Lung (tissue), 12 donors: ENCODE measurements around the gene ULK4. TPM values are rescaled to one million over a fixed set of nuclear protein-coding genes. Genes with fewer than 3 reads are reported as not detected.

Source experiments
- ATAC-seq: fragments of 200-7000 bp; cut with Tn5 transposase; one replicate; pipeline ENCODE4 v1.9.1; 2020; ENCODE audit warnings: moderate number of reproducible peaks; ENCODE audit not compliant: insufficient read depth, low FRiP score
- DNase-seq, 3 donors: peaks; one replicate each; pipeline ENCODE4 v3.0.0-alpha.2; 2013 to 2017
- H3K27ac ChIP-seq, 2 donors: one replicate each; pipeline ENCODE4 v1.5.1; 2013; ENCODE audit warnings: mild to moderate bottlenecking in 2 of 2, moderate library complexity in 2 of 2, control low read depth in 1 of 2, inconsistent platforms in 1 of 2, low read depth in 1 of 2, low read length in 1 of 2
- H3K27me3 ChIP-seq, 3 donors: one replicate each; pipeline ENCODE4 v1.5.1; 2013; ENCODE audit warnings: low read length in 2 of 3; ENCODE audit not compliant: control insufficient read depth in 3 of 3, insufficient read depth in 3 of 3
- H3K36me3 ChIP-seq, 4 donors: one replicate each; pipeline ENCODE4 v1.5.1; 2013; ENCODE audit warnings: low read length in 4 of 4, mild to moderate bottlenecking in 1 of 4, moderate library complexity in 1 of 4; ENCODE audit not compliant: control insufficient read depth in 4 of 4, insufficient read depth in 4 of 4
- H3K4me1 ChIP-seq, 5 donors: one replicate each; pipeline ENCODE4 v1.5.1; 2013; ENCODE audit warnings: low read length in 5 of 5, mild to moderate bottlenecking in 2 of 5, moderate library complexity in 1 of 5; ENCODE audit not compliant: control insufficient read depth in 5 of 5, insufficient read depth in 5 of 5
- H3K4me3 ChIP-seq: one replicate; pipeline ENCODE4 v1.5.1; 2013; ENCODE audit warnings: mild to moderate bottlenecking, control low read depth, moderate library complexity
- H3K9ac ChIP-seq, 2 donors: one replicate each; pipeline ENCODE4 v1.5.1; 2013; ENCODE audit warnings: low read length in 2 of 2, control low read depth in 1 of 2; ENCODE audit not compliant: insufficient read depth in 1 of 2
- H3K9me3 ChIP-seq, 4 donors: one replicate each; pipeline ENCODE4 v1.5.1; 2013; ENCODE audit warnings: low read length in 3 of 4, mild to moderate bottlenecking in 1 of 4, moderate library complexity in 1 of 4; ENCODE audit not compliant: control insufficient read depth in 4 of 4, insufficient read depth in 3 of 4
- CTCF ChIP-seq: IDR thresholded peaks from 2 replicates; pipeline ENCODE4 v1.5.1; 2012; ENCODE audit warnings: mild to moderate bottlenecking; ENCODE audit errors: control extremely low read depth, extremely low read depth
- WGBS, 2 donors: extraction: QIAGEN DNeasy Blood & Tissue Kit; methylation state at CpG; one replicate each; pipeline ENCODE4 v1.1.7; 2013; 5-methylcytosine and 5-hydroxymethylcytosine counted together
- polyA plus RNA-seq, 2 donors: library from polyadenylated mRNA; stranded (reverse); fragments of 200-250 nt; gene quantifications; one replicate each; pipeline ENCODE4 v1.2.1, GENCODE V29; 2013
- total RNA-seq, 2 donors: library from RNA; depleted of rRNA in 1 of 2; stranded (reverse); fragments of >200 nt in 1 of 2; gene quantifications; one replicate each; pipeline ENCODE4 v1.2.1, GENCODE V29; 2014 to 2021
- donor health status: control.
- donor health status: control.
- donor health status: Bipolar disorder and iron deficiency.
- donor health status: healthy.
- donor health status: DM: yes; HTN: yes; CAD: no.

Gene ULK4
- total and polyA plus RNA-seq, 4 donors, result 2.8 to 56.0 (median 12.6) TPM

DNA sequence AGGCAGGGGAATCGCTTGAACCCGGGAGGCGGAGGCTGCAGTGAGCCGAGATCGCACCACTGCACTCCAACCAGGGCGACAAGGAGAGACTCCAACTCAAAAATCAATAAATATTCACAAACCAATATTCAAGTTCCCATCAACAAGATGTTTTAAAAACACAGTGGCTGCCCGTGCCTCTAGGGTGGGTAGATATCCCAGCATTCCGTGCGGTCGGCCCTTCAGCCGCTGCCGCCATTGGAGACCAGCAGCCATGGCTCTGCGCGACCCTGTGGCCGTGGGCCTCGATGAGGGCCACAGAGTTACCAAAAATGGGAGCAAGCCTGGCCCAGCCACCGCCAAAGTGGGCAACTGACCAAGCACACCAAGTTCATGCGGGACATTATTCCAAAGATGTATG lies 6.7 kb downstream of the ULK4 start:
- Histone ChIP-seq H3K9me3 (no peaks in the 10 kb centered on the region), H3K9ac (no peak overlapping the region), H3K4me3 (no peak overlapping the region), H3K36me3 (peaks cover 0 to 1% (median 0%) of the 10 kb centered on the region in 4 donors), H3K27ac (no peak overlapping the region), H3K27me3 (no peaks in the 10 kb centered on the region), H3K4me1 (no peaks in the 10 kb centered on the region)
- WGBS, 2 donors, result 93 to 94% methylated on average over 18 of the region's 18 CpGs
- no peak for ATAC-seq
- TF ChIP-seq CTCF, result no peak
- no peak for DNase-seq

- no peak for TF ChIP-seq CTCF
- WGBS, 2 donors, result 98 to 99% methylated on average over 3 of the region's 3 CpGs
- Histone ChIP-seq H3K9me3 (no peaks in the 10 kb centered on the region), H3K9ac (no peak overlapping the region), H3K4me1 (no peaks in the 10 kb centered on the region), H3K36me3 (peaks cover 0 to 2% (median 0%) of the 10 kb centered on the region in 4 donors), H3K4me3 (no peak overlapping the region), H3K27ac (no peak overlapping the region), H3K27me3 (no peaks in the 10 kb centered on the region)
- ATAC-seq (no peak), DNase-seq (no peak)
These were observed 18.5 kb downstream of the ULK4 start for GRCh38 chr3:41943311-41943843.

- Histone ChIP-seq H3K4me1 (no peaks in the 10 kb centered on the region), H3K27me3 (no peaks in the 10 kb centered on the region), H3K27ac (no peak overlapping the region), H3K36me3 (no peaks in the 10 kb centered on the region), H3K4me3 (no peak overlapping the region), H3K9me3 (no peaks in the 10 kb centered on the region), H3K9ac (no peak overlapping the region)
- DNase-seq (no peak), ATAC-seq (no peak)
- TF ChIP-seq CTCF, result no peak
These were observed 21.5 kb downstream of the ULK4 start for GRCh38 chr3:41940393-41940792.

DNA sequence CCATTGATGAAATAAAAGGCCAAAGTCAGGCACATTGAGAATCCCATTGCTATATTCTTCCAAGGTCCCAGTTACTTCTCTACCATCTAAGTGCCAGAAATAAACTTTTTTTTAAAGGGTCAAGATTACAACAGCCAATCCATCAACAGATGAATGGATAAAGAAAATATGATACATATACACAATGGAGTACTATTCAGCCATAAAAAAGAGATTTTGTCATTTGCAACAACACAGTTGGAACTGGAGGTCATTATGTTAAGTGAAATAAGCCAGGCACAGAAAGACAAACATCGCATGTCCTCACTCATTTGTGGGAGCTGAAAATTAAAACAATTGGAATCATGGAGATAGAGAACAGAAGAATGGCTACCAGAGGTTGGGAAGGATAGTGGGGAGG lies 25.5 kb downstream of the ULK4 start:
- Histone ChIP-seq H3K9me3 (no peaks in the 10 kb centered on the region), H3K36me3 (no peaks in the 10 kb centered on the region), H3K27me3 (no peaks in the 10 kb centered on the region), H3K27ac (no peak overlapping the region), H3K9ac (no peak overlapping the region), H3K4me3 (no peak overlapping the region), H3K4me1 (peaks cover 0 to 8% (median 0%) of the 10 kb centered on the region in 5 donors)
- TF ChIP-seq CTCF, result no peak
- DNase-seq (no peak), ATAC-seq (no peak)
- WGBS, 2 donors, result 98 to 100% methylated on average over 1 of the region's 1 CpG
